HG03064 (cell line): ENCODE results near the gene FOXL1.

Source experiments
- ATAC-seq: cut with Tn5 transposase; IDR thresholded peaks from one replicate; pipeline ENCODE4 v1.9.1; 2021; ENCODE audit warnings: low read depth; ENCODE audit not compliant: unreplicated experiment

Gene FOXL1

GRCh38 chr16:86625821-86626220 lies 47.5 kb downstream of the FOXL1 start:
- ATAC-seq = no peak

GRCh38 chr16:86626284-86626683 lies 47.9 kb downstream of the FOXL1 start:
- ATAC-seq = no peak

GRCh38 chr16:86626966-86627365 lies 48.6 kb downstream of the FOXL1 start:
- ATAC-seq = no peak

- no peak for ATAC-seq
These were observed 50.3 kb downstream of the FOXL1 start for GRCh38 chr16:86628614-86629013.

GRCh38 chr16:86630471-86630870 lies 52.1 kb downstream of the FOXL1 start:
- no peak for ATAC-seq

- no peak for ATAC-seq
These were observed 53.1 kb downstream of the FOXL1 start for GRCh38 chr16:86631444-86631843.
